Neutrophil (primary cell): ENCODE results near the gene DLX6.

Source experiments
- H3K27ac ChIP-seq: fragments of 200-600 bp; sonication (generic); 2 replicates; pipeline ENCODE4 v1.5.1; 2016; ENCODE audit warnings: mild to moderate bottlenecking, moderate library complexity
- H3K27me3 ChIP-seq: fragments of 200-600 bp; sonication (generic); 2 replicates; pipeline ENCODE4 v1.6.0; 2016; ENCODE audit warnings: mild to moderate bottlenecking
- H3K36me3 ChIP-seq: fragments of 200-600 bp; sonication (generic); 2 replicates; pipeline ENCODE4 v1.5.1; 2017
- H3K4me1 ChIP-seq, 2 experiments: fragments of 200-600 bp in 1 of 2; sonication (generic) in 1 of 2; 1 replicate in 1 of 2; 2 replicates in 1 of 2; pipeline versions ENCODE4 v1.5.1 to v1.6.1; 2013 to 2016; ENCODE audit warnings: low read depth in 1 of 2, low read length in 1 of 2, mild to moderate bottlenecking in 1 of 2, moderate library complexity in 1 of 2; ENCODE audit not compliant: control insufficient read depth in 1 of 2, insufficient read depth in 1 of 2
- H3K4me3 ChIP-seq, 2 experiments: fragments of 200-600 bp in 1 of 2; sonication (generic) in 1 of 2; 1 replicate in 1 of 2; 2 replicates in 1 of 2; pipeline ENCODE4 v1.5.1; 2013 to 2016; ENCODE audit warnings: low read depth in 1 of 2, low read length in 1 of 2, mild to moderate bottlenecking in 1 of 2, moderate library complexity in 1 of 2
- H3K9me3 ChIP-seq: fragments of 200-600 bp; sonication (generic); 2 replicates; pipeline ENCODE4 v1.5.1; 2016
- TF ChIP-seq, protein P1 (sequence below): fragments of 200-600 bp; sonication (generic); IDR thresholded peaks from 2 replicates; pipeline ENCODE4 v1.5.1; 2016; ENCODE audit warnings: antibody characterized with exemption

The DLX6 gene

GRCh38 chr7:97004247-97005182 is 838 bp upstream of the DLX6 start:
- no peak overlapping the region for H3K27ac ChIP-seq
- H3K4me3 ChIP-seq, result no peak overlapping the region
- TF ChIP-seq, protein P1, sequence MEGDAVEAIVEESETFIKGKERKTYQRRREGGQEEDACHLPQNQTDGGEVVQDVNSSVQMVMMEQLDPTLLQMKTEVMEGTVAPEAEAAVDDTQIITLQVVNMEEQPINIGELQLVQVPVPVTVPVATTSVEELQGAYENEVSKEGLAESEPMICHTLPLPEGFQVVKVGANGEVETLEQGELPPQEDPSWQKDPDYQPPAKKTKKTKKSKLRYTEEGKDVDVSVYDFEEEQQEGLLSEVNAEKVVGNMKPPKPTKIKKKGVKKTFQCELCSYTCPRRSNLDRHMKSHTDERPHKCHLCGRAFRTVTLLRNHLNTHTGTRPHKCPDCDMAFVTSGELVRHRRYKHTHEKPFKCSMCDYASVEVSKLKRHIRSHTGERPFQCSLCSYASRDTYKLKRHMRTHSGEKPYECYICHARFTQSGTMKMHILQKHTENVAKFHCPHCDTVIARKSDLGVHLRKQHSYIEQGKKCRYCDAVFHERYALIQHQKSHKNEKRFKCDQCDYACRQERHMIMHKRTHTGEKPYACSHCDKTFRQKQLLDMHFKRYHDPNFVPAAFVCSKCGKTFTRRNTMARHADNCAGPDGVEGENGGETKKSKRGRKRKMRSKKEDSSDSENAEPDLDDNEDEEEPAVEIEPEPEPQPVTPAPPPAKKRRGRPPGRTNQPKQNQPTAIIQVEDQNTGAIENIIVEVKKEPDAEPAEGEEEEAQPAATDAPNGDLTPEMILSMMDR, result no peak

DNA sequence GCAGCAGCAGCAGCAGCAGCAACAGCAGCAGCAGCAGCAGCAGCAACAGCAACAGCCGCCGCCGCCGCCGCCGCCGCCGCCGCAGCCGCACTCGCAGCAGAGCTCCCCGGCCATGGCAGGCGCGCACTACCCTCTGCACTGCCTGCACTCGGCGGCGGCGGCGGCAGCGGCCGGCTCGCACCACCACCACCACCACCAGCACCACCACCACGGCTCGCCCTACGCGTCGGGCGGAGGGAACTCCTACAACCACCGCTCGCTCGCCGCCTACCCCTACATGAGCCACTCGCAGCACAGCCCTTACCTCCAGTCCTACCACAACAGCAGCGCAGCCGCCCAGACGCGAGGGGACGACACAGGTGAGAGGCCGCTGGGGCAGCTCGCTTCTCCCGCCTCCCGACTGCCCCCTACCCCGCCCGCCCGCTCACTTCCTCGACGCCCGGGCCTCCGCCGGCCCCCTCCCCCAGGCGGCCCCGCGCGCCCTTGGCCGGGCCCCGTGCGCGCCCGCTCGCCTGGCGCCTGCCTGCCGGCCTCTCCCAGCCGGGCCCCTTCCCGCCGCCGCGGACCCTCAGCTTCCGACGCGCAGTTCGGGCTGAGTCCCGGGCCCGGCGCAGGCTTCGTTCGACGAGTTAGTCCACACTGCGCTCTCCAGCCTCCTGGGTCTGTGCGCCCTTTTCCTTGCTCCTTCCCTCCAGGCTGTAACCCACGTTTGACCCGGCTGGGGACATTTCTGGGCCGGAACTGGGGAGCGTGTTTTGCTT is 882 bp downstream of the DLX6 start:
- H3K36me3 ChIP-seq, result no peaks in the 10 kb centered on the region
- no peaks in the 10 kb centered on the region for H3K9me3 ChIP-seq
- peaks cover 100% of the 10 kb centered on the region for H3K27me3 ChIP-seq
- peaks cover 4 to 5% of the 10 kb centered on the region in 2 experiments for H3K4me1 ChIP-seq
- TF ChIP-seq, protein P1, result no peak
- H3K27ac ChIP-seq, result no peak overlapping the region
- no peak overlapping the region for H3K4me3 ChIP-seq

More at GRCh38 chr7:97004247-97005182, 838 bp upstream of the DLX6 start:
- Histone ChIP-seq H3K27me3 (peaks cover 100% of the 10 kb centered on the region), H3K9me3 (no peaks in the 10 kb centered on the region), H3K4me1 (peaks cover 4 to 5% of the 10 kb centered on the region in 2 experiments), H3K36me3 (no peaks in the 10 kb centered on the region)

GRCh38 chr7:97006816-97007582 is 1.6 kb downstream of the DLX6 start:
- Histone ChIP-seq H3K9me3 (no peaks in the 10 kb centered on the region), H3K27ac (no peak overlapping the region), H3K36me3 (no peaks in the 10 kb centered on the region), H3K4me1 (peaks cover 4 to 5% of the 10 kb centered on the region in 2 experiments), H3K27me3 (peaks cover 100% of the 10 kb centered on the region), H3K4me3 (no peak overlapping the region)
- TF ChIP-seq, protein P1, result no peak

DNA sequence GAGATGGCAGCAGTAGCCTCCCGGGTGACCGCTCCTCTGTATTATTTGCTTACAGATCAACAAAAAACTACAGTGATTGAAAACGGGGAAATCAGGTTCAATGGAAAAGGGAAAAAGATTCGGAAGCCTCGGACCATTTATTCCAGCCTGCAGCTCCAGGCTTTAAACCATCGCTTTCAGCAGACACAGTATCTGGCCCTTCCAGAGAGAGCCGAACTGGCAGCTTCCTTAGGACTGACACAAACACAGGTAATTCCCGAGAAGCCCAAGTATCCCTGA is 2.2 kb downstream of the DLX6 start:
- Histone ChIP-seq H3K27ac (no peak overlapping the region), H3K27me3 (peaks cover 100% of the 10 kb centered on the region), H3K9me3 (no peaks in the 10 kb centered on the region), H3K4me1 (peaks cover 4 to 5% of the 10 kb centered on the region in 2 experiments), H3K4me3 (no peak overlapping the region), H3K36me3 (no peaks in the 10 kb centered on the region)
- TF ChIP-seq, protein P1, result no peak

DNA sequence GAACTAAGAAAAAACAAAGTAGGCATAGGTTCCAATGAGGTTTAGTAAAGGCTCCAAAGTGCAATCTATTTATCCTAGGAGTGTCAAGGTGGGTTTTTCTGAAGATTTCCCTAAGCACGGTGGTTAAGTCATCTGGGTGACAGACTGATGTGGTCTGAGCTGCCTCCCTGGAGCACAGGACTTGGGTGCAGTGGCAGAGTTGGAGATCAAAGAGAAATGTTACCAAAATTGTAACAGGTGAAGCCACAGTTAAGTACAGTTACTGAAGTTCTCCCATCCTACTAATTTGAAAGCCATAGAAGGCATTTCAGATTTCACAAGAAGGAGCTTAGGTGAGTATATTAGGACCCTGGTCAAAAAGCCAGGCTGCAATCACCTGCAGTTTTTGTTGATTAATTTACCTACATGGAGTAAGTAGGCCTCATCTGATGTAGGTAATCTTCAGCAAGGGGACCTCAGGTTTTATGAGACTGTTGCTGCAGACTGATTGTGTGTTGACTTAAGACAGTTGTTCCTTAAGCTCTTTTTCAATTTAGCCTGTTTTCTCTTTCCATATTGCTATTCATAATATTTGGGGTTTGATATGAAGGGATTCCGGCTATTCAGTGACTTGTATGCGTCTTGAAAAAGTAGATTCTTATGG is 3.0 kb downstream of the DLX6 start:
- no peak overlapping the region for H3K4me3 ChIP-seq
- peaks cover 100% of the 10 kb centered on the region for H3K27me3 ChIP-seq
- peaks cover 4 to 5% of the 10 kb centered on the region in 2 experiments for H3K4me1 ChIP-seq
- H3K27ac ChIP-seq, result no peak overlapping the region
- no peaks in the 10 kb centered on the region for H3K36me3 ChIP-seq
- TF ChIP-seq, protein P1, result no peak
- H3K9me3 ChIP-seq, result no peaks in the 10 kb centered on the region
